Psoas muscle (tissue), 8 donors: Measurements from ENCODE around the gene SMAP1. TPM values are rescaled to one million over a fixed set of nuclear protein-coding genes. Genes with fewer than 3 reads are reported as not detected.

Experiments
- ATAC-seq, 4 donors: fragments of 200-7000 bp; cut with Tn5 transposase; one replicate each; pipeline ENCODE4 v1.9.1; 2020; ENCODE audit warnings: moderate library complexity in 3 of 4, mild to moderate bottlenecking in 2 of 4
- DNase-seq, 2 donors: peaks; one replicate each; pipeline ENCODE4 v3.0.0-alpha.2; 2020
- H3K27ac ChIP-seq: fragments of 200-600 bp; one replicate; pipeline ENCODE4 v1.8.0; 2022
- H3K27me3 ChIP-seq, 3 donors: fragments of 200-600 bp in 1 of 3; one replicate each; pipeline versions ENCODE4 v1.6.1 to v1.8.0; 2013 to 2022; ENCODE audit warnings: low read length in 2 of 3, mild to moderate bottlenecking in 2 of 3, moderate library complexity in 1 of 3; ENCODE audit not compliant: insufficient read depth in 3 of 3
- H3K36me3 ChIP-seq, 2 donors: fragments of 200-600 bp in 1 of 2; one replicate each; pipeline versions ENCODE4 v1.6.1 to v1.8.0; 2013 to 2022; ENCODE audit warnings: low read depth in 1 of 2, mild to moderate bottlenecking in 1 of 2, moderate library complexity in 1 of 2; ENCODE audit not compliant: insufficient read depth in 1 of 2
- H3K4me1 ChIP-seq: fragments of 200-600 bp; one replicate; pipeline ENCODE4 v1.8.0; 2022
- H3K4me3 ChIP-seq: fragments of 200-600 bp; one replicate; pipeline ENCODE4 v1.8.0; 2022; ENCODE audit warnings: mild to moderate bottlenecking
- H3K9me3 ChIP-seq: fragments of 200-600 bp; one replicate; pipeline ENCODE4 v1.8.0; 2022
- WGBS, 3 donors: extraction: QIAGEN DNeasy Blood & Tissue Kit; methylation state at CpG; one replicate each; pipeline versions ENCODE4 v1.1.6 to v1.1.7; 2013; 5-methylcytosine and 5-hydroxymethylcytosine counted together
- intact Hi-C, 2 donors: fragments of 100-400 bp; cut with DNase I; formaldehyde crosslinking; loops; one replicate each; pipeline versions ENCODE4 v1.11.0 to v1.14.2; 2022
- polyA plus RNA-seq, 3 donors: library from polyadenylated mRNA; stranded (reverse); fragments of 200-250 nt; gene quantifications; one replicate each; pipeline ENCODE4 v1.2.3, GENCODE V29; 2013
- total RNA-seq, 4 donors: library from RNA; stranded (reverse); fragmentation: NEBNext Ultra II Directional in 2 of 4; extraction: Animal tissue kit (Norgen Biotek cat#: 25700) in 2 of 4; gene quantifications; one replicate each; pipeline versions ENCODE4 v1.2.1 to v1.2.4, GENCODE V29; 2021 to 2023
- TF ChIP-seq, protein P1 (sequence below): fragments of 200-600 bp; IDR thresholded peaks from one replicate; pipeline ENCODE4 v1.8.0; 2022; ENCODE audit warnings: antibody characterized with exemption
- donor health status: healthy with polysubstance abuse.
- donor health status: DM: no; HTN: no; CAD: no; lungs with moderate emphysema.
- donor health status: Bipolar disorder and iron deficiency.
- donor health status: healthy.
- donor health status: DM: yes; HTN: yes; CAD: no.
- donor health status: DM: no; HTN: no; CAD: no.
- donor health status: DM: no; HTN: no; CAD: no.
- donor health status: DM: yes; HTN: yes; CAD: no.

SMAP1 gene
- total and polyA plus RNA-seq, 7 donors, result 19.0 to 40.2 (median 24.0) TPM

DNA sequence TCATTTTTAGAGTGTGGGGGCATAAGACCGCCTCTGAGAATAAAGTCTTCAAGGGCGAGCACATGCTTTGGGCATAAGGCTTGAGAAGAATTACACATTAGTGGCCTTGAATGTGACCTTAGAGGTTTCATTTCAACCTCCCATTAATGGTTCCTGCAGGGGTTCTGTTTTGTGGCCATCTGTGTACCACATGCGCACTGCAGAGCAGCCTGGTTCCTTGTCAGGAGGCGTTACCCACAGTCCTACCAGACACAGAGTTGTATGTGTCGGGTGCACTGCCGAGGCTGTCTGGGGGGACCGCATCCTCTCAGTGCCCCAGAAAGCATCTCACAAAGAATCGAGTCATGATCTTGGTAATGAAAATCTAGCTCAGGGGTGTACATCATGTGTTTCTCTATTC lies 173.4 kb downstream of the SMAP1 start:
- TF ChIP-seq, protein P1, sequence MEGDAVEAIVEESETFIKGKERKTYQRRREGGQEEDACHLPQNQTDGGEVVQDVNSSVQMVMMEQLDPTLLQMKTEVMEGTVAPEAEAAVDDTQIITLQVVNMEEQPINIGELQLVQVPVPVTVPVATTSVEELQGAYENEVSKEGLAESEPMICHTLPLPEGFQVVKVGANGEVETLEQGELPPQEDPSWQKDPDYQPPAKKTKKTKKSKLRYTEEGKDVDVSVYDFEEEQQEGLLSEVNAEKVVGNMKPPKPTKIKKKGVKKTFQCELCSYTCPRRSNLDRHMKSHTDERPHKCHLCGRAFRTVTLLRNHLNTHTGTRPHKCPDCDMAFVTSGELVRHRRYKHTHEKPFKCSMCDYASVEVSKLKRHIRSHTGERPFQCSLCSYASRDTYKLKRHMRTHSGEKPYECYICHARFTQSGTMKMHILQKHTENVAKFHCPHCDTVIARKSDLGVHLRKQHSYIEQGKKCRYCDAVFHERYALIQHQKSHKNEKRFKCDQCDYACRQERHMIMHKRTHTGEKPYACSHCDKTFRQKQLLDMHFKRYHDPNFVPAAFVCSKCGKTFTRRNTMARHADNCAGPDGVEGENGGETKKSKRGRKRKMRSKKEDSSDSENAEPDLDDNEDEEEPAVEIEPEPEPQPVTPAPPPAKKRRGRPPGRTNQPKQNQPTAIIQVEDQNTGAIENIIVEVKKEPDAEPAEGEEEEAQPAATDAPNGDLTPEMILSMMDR, result no peak
- intact Hi-C loops, result no loop called here
- WGBS, 3 donors, result 94 to 95% (median 94%) methylated on average over 8 of the region's 8 CpGs

DNA sequence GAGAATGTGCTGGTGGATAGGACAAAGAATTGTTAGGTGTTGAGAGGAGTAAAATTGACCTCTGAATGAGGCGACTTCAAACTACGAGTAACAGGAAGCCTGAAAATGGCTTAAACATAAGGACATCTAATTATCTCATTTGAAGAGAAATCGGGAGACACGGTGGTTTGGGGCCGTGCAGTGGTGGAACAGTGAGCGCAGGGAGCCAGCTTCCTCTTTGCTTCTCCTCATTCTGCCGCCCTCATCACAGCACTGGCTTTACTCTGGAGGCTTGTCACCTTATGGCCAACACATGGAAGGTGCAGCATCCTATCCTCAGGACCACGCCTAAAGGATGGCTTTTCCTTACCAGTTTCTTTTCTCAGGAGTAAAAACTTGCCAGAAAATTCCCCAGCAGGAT lies 174.9 kb downstream of the SMAP1 start:
- TF ChIP-seq, protein P1, result no peak
- DNase-seq (no peak), ATAC-seq (no peak)
- WGBS, 3 donors, result 73 to 79% (median 77%) methylated on average over 8 of the region's 8 CpGs
- intact Hi-C loops, result no loop called here
- no peak overlapping the region for H3K4me3 ChIP-seq
- H3K27me3 ChIP-seq, result no peaks in the 10 kb centered on the region
- no peaks in the 10 kb centered on the region for H3K36me3 ChIP-seq
- no peaks in the 10 kb centered on the region for H3K9me3 ChIP-seq
- no peak overlapping the region for H3K27ac ChIP-seq
- peaks cover 3% of the 10 kb centered on the region for H3K4me1 ChIP-seq

More for the DNA sequence above, 173.4 kb downstream of the SMAP1 start:
- H3K4me1 ChIP-seq, result peaks cover 3% of the 10 kb centered on the region
- H3K27me3 ChIP-seq, result no peaks in the 10 kb centered on the region
- no peak for DNase-seq
- no peak overlapping the region for H3K4me3 ChIP-seq
- no peak overlapping the region for H3K27ac ChIP-seq
- no peaks in the 10 kb centered on the region for H3K9me3 ChIP-seq
- no peak for ATAC-seq
- H3K36me3 ChIP-seq, result peaks cover 0 to 4% of the 10 kb centered on the region in 2 donors

DNA sequence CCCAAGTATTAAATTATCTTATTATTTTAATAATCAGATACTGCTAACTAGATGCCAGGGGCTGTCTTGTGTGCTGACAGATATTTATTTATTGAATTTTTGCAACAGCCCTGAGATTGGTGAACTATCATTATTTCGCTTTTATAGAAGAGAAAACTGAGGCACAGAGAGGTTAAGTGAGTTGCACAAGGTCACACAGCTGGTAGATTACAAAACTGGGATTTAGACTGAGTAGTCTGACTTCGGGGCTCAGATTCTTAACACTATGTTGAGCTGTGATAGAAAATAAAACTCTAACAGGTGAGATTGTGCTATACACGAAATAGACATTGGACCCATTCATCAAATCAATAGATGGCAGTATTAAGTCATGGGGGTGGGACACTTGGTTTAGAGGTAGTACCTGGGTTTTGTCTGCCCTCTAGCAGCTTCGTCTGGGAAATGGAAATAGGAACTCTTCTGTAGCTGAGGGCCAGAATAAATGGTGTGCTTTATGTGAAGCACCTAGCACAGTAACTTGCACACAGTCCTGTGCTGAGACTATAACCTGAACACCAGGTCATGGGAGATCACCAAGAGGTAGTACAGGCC lies 175.7 kb downstream of the SMAP1 start:
- WGBS, 3 donors, result 93 to 95% (median 93%) methylated on average over 4 of the region's 4 CpGs
- ATAC-seq (no peak), DNase-seq (no peak)
- Histone ChIP-seq H3K27me3 (no peaks in the 10 kb centered on the region), H3K27ac (no peak overlapping the region), H3K9me3 (no peaks in the 10 kb centered on the region), H3K4me1 (peaks cover 3% of the 10 kb centered on the region), H3K4me3 (no peak overlapping the region), H3K36me3 (no peaks in the 10 kb centered on the region)
- TF ChIP-seq, protein P1, result no peak
- intact Hi-C loops, result no loop called here

DNA sequence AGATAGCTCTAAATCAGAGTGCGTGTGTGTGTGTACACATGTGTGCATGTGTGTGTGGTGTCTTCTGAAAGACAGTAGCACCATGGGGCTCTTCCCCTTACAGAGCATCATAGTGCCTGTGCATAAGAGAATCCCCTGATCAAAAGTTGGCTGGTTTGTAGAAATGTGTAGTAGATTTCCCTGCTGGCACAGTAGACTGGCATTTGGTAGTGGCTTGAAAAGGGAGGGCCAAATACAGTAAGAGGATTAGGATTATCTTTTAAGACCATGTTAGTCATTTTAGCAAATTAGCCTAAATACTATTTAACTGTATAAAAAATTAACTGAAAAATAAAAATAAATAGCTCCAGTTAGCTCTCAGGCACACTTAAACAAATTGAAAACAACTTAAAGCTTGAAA lies 176.6 kb downstream of the SMAP1 start:
- DNase-seq (no peak), ATAC-seq (no peak)
- no peak overlapping the region for H3K4me3 ChIP-seq
- TF ChIP-seq, protein P1, result no peak
- H3K36me3 ChIP-seq, result no peaks in the 10 kb centered on the region
- H3K27ac ChIP-seq, result no peak overlapping the region
- H3K9me3 ChIP-seq, result no peaks in the 10 kb centered on the region
- peaks cover 3% of the 10 kb centered on the region for H3K4me1 ChIP-seq
- intact Hi-C loops, result no loop called here
- 96 to 100% (median 97%) methylated on average over 1 of the region's 1 CpG for WGBS, 3 donors
- no peaks in the 10 kb centered on the region for H3K27me3 ChIP-seq
